Measurements from ENCODE around the gene SIGLEC12. TPM values are rescaled to one million over a fixed set of nuclear protein-coding genes. Genes with fewer than 3 reads are reported as not detected.

SIGLEC12 gene
- total RNA-seq, 1 experiment from 2014 or later, result not detected

DNA sequence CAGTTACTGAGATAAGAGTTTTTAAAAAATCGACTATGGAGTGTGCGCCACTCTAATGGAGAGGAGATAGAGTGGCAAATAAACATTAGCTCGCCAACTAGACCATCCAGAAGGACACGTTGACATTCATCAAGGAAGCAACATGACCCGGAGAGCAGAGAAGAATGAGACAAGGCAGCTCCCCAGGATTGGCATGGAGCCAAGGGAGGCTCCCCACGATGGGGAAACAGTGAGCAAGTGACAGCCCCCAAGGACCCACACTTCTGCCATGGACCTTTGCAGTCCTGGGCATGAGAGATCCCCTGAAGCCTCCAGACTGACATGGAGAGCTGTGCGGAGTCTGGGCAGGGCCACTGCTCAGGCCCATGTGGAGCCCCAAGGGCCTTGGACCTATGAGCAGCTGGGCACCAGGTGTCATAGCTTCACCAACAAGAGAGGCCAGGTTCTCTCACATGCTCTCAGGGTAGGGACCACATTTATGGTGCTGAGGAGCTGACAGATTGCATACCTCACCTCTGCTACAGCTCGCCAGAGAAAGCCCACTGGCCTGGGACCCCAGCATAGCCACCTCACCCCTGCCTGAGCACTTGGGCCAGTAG, 23.2 kb upstream of the SIGLEC12 start:
- CTCF ChIA-PET, result no interaction called here

DNA sequence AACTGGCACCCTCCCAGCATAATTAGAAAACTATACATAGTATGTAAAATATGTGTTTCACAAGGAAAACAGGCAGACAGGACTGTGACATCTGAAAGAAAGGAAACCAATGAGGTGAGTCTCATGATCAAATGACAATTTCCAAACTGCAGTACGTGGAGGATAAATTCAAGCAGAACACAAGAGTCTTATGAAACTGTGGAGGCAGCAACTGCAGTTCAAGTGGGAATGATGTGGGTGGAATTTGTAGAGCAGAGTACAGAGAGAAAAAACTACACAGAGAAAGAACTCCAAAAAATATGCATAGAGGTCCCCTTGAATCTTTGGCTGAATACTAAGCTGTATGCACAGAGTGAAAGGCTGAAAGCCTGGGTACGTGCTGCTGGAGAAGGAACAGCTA, 20.2 kb upstream of the SIGLEC12 start:
- ChIA-PET CTCF (no interaction called here), POLR2A (no interaction called here)
- intact Hi-C loops (cut with micrococcal nuclease; ENCODE audit: unreplicated experiment), result no loop called here
- ATAC-seq (no peak), DNase-seq (ENCODE audit: low read depth, low spot score) (no peak)
- no TSS peak for BruUV-seq (replicated peaks)
- Histone ChIP-seq H3K9me3 (ENCODE audit: control insufficient read depth, insufficient read depth, low read depth, low read length) (no peaks in the 10 kb centered on the region), H3K27ac (ENCODE audit: low read length) (no peak overlapping the region), H3K36me3 (ENCODE audit: control insufficient read depth, insufficient read depth, low read length) (no peaks in the 10 kb centered on the region), H3K4me1 (ENCODE audit: control insufficient read depth, insufficient read depth, low read length) (no peaks in the 10 kb centered on the region), H3K4me3 (ENCODE audit: low read depth in 2 of 2, low read length in 2 of 2) (no peak overlapping the region), H3K27me3 (ENCODE audit: control insufficient read depth, insufficient read depth, low read length) (no peaks in the 10 kb centered on the region; the same call in 1 of the 2 replicates)
- TF ChIP-seq POLR2AphosphoS5 (IDR thresholded peaks at IDR 0.05; ENCODE audit: low read depth, low read length) (no peak), TCF7L2 (IDR thresholded peaks at IDR 0.05; ENCODE audit: low read depth, low read length) (no peak), SIN3A (IDR thresholded peaks at IDR 0.05; ENCODE audit: borderline replicate concordance, insufficient read depth, low read depth, low read length) (no peak)
- TF ChIP-seq, protein P1, sequence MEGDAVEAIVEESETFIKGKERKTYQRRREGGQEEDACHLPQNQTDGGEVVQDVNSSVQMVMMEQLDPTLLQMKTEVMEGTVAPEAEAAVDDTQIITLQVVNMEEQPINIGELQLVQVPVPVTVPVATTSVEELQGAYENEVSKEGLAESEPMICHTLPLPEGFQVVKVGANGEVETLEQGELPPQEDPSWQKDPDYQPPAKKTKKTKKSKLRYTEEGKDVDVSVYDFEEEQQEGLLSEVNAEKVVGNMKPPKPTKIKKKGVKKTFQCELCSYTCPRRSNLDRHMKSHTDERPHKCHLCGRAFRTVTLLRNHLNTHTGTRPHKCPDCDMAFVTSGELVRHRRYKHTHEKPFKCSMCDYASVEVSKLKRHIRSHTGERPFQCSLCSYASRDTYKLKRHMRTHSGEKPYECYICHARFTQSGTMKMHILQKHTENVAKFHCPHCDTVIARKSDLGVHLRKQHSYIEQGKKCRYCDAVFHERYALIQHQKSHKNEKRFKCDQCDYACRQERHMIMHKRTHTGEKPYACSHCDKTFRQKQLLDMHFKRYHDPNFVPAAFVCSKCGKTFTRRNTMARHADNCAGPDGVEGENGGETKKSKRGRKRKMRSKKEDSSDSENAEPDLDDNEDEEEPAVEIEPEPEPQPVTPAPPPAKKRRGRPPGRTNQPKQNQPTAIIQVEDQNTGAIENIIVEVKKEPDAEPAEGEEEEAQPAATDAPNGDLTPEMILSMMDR (IDR thresholded peaks at IDR 0.05), result no peak
- TF ChIP-seq, protein P2, sequence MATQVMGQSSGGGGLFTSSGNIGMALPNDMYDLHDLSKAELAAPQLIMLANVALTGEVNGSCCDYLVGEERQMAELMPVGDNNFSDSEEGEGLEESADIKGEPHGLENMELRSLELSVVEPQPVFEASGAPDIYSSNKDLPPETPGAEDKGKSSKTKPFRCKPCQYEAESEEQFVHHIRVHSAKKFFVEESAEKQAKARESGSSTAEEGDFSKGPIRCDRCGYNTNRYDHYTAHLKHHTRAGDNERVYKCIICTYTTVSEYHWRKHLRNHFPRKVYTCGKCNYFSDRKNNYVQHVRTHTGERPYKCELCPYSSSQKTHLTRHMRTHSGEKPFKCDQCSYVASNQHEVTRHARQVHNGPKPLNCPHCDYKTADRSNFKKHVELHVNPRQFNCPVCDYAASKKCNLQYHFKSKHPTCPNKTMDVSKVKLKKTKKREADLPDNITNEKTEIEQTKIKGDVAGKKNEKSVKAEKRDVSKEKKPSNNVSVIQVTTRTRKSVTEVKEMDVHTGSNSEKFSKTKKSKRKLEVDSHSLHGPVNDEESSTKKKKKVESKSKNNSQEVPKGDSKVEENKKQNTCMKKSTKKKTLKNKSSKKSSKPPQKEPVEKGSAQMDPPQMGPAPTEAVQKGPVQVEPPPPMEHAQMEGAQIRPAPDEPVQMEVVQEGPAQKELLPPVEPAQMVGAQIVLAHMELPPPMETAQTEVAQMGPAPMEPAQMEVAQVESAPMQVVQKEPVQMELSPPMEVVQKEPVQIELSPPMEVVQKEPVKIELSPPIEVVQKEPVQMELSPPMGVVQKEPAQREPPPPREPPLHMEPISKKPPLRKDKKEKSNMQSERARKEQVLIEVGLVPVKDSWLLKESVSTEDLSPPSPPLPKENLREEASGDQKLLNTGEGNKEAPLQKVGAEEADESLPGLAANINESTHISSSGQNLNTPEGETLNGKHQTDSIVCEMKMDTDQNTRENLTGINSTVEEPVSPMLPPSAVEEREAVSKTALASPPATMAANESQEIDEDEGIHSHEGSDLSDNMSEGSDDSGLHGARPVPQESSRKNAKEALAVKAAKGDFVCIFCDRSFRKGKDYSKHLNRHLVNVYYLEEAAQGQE (IDR thresholded peaks at IDR 0.05; ENCODE audit: insufficient read depth in 1 of 2, low read depth in 2 of 2, low read length in 1 of 2), result no peak
- in situ Hi-C loops (cut with HindIII; ENCODE audit: low pct_unique_long_range_greater_than_20kb, low sequenced_read_pairs), result no loop called here

More for the DNA sequence above, 23.2 kb upstream of the SIGLEC12 start:
- no peak for ATAC-seq
- POLR2A ChIA-PET, result no interaction called here
- intact Hi-C loops (cut with micrococcal nuclease; ENCODE audit: unreplicated experiment), result no loop called here
- no TSS peak for BruUV-seq (replicated peaks)
- in situ Hi-C loops (cut with HindIII; ENCODE audit: low pct_unique_long_range_greater_than_20kb, low sequenced_read_pairs), result no loop called here
- TF ChIP-seq TCF7L2 (IDR thresholded peaks at IDR 0.05; ENCODE audit: low read depth, low read length) (no peak), POLR2AphosphoS5 (IDR thresholded peaks at IDR 0.05; ENCODE audit: low read depth, low read length) (no peak)
- TF ChIP-seq, protein P1 (IDR thresholded peaks at IDR 0.05), result no peak
- peaks cover 3% of the 10 kb centered on the region; the same call in 1 of the 2 replicates for H3K27me3 ChIP-seq (ENCODE audit: control insufficient read depth, insufficient read depth, low read length)
- no peak overlapping the region for H3K27ac ChIP-seq (ENCODE audit: low read length)
- DNase-seq (ENCODE audit: low read depth, low spot score), result no peak
- H3K4me3 ChIP-seq (ENCODE audit: low read depth in 2 of 2, low read length in 2 of 2), result no peak overlapping the region
- H3K4me1 ChIP-seq (ENCODE audit: control insufficient read depth, insufficient read depth, low read length), result no peaks in the 10 kb centered on the region
- H3K36me3 ChIP-seq (ENCODE audit: control insufficient read depth, insufficient read depth, low read length), result no peaks in the 10 kb centered on the region
- no peaks in the 10 kb centered on the region for H3K9me3 ChIP-seq (ENCODE audit: control insufficient read depth, insufficient read depth, low read depth, low read length)

All from Panc1 (cell line).